ENCODE results near the gene CHPF2. TPM values are rescaled to one million over a fixed set of nuclear protein-coding genes. Genes with fewer than 3 reads are reported as not detected.
A peak's percentile ranks its signal among the peaks of the same experiment; 100 is the strongest.

CHPF2 gene
- total RNA-seq, 3 donors from 2014 or later = 51.6 to 66.3 (median 51.8) TPM

DNA sequence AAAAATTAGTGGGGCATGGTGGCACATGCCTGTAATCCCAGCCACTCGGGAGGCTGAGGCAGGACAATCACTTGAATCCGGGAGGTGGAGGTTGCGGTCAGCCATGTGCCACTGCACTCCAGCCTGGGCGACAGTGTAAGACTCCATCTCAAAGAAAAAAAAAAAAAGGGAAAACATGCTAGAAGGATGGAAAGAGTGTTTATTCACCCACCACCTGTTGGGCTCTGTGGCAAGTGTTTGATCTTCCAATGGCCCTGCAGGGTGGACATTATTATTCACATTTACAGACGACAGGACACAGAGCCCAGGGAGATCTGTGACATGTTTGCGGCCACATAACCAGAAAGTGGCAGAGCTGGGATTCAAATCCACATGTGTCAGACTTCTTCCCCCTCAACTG is 49.4 kb downstream of the CHPF2 start:
- no peak for ATAC-seq

DNA sequence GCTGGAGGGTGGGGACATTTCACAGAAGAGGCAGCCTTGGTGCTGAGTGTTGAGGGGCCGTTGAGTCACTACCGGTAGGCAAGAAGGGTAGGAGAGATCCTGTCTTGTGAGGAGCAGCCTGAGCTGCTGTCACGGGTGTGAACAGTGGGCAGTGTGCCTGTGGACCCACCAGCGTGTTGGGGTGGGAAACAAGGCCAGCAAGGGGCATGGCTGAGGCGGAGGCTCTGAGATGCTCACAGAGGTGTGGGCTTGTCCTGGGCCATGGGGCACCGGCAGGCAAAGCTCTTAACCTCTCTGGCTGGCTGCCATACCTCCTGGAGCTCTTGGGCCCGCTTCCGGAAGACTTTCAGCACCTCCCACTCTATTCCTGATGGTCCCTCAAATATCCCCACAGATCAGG is 49.8 kb downstream of the CHPF2 start:
- H3K4me3 Mint-ChIP-seq = no peak overlapping the region
- DNase-seq (no peak), ATAC-seq (no peak)
- peaks cover 14% of the 10 kb centered on the region for H3K27me3 Mint-ChIP-seq (ENCODE audit: low read depth)
- peaks cover 5% of the 10 kb centered on the region for H3K4me1 Mint-ChIP-seq (ENCODE audit: low read depth)
- no peaks in the 10 kb centered on the region for H3K9me3 Mint-ChIP-seq
- H3K36me3 Mint-ChIP-seq (ENCODE audit: insufficient read depth) = no peaks in the 10 kb centered on the region

More for the DNA sequence above, 49.4 kb downstream of the CHPF2 start:
- Mint-ChIP-seq H3K36me3 (ENCODE audit: insufficient read depth) (no peaks in the 10 kb centered on the region), H3K4me1 (ENCODE audit: low read depth) (peaks cover 6% of the 10 kb centered on the region), H3K27me3 (ENCODE audit: low read depth) (peaks cover 14% of the 10 kb centered on the region), H3K9me3 (no peaks in the 10 kb centered on the region), H3K4me3 (no peak overlapping the region)
- no peak for DNase-seq

DNA sequence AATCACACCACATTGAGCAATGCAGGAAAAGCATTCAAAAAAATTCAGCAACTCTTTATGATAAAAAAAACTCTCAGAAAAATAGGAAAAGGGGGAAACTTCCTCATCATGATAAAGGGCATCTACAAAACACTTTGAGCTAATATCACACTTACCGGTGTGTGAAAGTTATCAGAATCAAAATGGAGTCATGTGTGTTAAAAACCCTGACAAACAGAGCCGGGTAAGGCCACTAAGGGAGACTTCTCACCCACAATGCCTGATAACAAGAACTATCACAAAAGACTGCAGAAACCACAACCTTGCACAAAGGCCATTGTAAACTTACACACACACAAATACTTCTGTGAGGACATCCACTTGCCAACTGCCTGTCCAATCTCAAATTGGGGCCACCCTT is 51.0 kb downstream of the CHPF2 start:
- DNase-seq = no peak
- H3K4me1 Mint-ChIP-seq (ENCODE audit: low read depth) = no peaks in the 10 kb centered on the region
- no peaks in the 10 kb centered on the region for H3K36me3 Mint-ChIP-seq (ENCODE audit: insufficient read depth)
- ATAC-seq = no peak
- H3K4me3 Mint-ChIP-seq = no peak overlapping the region
- H3K27me3 Mint-ChIP-seq (ENCODE audit: low read depth) = peaks cover 14% of the 10 kb centered on the region
- no peaks in the 10 kb centered on the region for H3K9me3 Mint-ChIP-seq

DNA sequence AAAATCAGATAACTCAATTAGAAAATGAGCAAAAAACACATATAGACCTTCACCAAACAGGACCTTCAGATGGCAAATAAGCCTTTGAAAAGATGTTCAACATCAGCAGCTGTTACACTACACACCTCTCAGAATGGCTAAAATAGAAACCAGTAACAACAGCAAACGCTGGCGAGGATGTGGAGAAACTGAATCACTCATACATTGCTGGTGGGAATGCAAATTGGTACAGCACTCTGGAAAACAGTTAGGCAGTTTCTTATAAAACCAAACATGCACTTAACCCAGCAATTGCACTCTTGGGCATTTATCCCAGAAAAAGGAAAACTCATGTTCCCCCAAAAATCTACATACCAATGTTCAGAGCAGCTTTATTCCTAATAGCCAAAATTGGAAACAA is 53.9 kb downstream of the CHPF2 start:
- ATAC-seq (peak in 1 of 2 donors; percentile 25), DNase-seq (no peak)
- peaks cover 7% of the 10 kb centered on the region for H3K27me3 Mint-ChIP-seq (ENCODE audit: low read depth)
- H3K4me1 Mint-ChIP-seq (ENCODE audit: low read depth) = no peaks in the 10 kb centered on the region
- H3K36me3 Mint-ChIP-seq (ENCODE audit: insufficient read depth) = no peaks in the 10 kb centered on the region
- H3K9me3 Mint-ChIP-seq = no peaks in the 10 kb centered on the region
- no peak overlapping the region for H3K4me3 Mint-ChIP-seq

Other genes starting within 250 kb of the CHPF2 start
- 1 to 10 TPM; 5.3 to 9.2 (median 8.2) TPM for gene NOS3, start 241.5 kb upstream of the CHPF2 start, total RNA-seq
- gene ATG9B, start 208.0 kb upstream of the CHPF2 start, total RNA-seq = 1 to 10 TPM; 5.8 to 7.3 (median 6.7) TPM
- gene ABCB8, start 204.0 kb upstream of the CHPF2 start, total RNA-seq = 10 to 100 TPM; 48.1 to 54.6 (median 48.5) TPM
- gene ASIC3, start 184.0 kb upstream of the CHPF2 start, total RNA-seq = 1 to 10 TPM; 2.4 to 3.4 (median 3.3) TPM
- 10 to 100 TPM; 14.1 to 15.0 (median 14.3) TPM for gene CDK5, start 174.6 kb upstream of the CHPF2 start, total RNA-seq
- 100 to 1,000 TPM; 107 to 125 (median 111) TPM for gene SLC4A2, start 172.9 kb upstream of the CHPF2 start, total RNA-seq
- 100 to 1,000 TPM in 2 of 3 donors, 10 to 100 TPM in 1; 96.5 to 111 (median 104) TPM for gene FASTK, start 151.7 kb upstream of the CHPF2 start, total RNA-seq
- 10 to 100 TPM; 70.3 to 85.3 (median 71.8) TPM for gene TMUB1, start 149.0 kb upstream of the CHPF2 start, total RNA-seq
- gene AGAP3, start 146.0 kb upstream of the CHPF2 start, total RNA-seq = 10 to 100 TPM; 29.7 to 46.3 (median 35.1) TPM
- gene GBX1, start 64.8 kb upstream of the CHPF2 start, total RNA-seq = not detected
- not detected for gene ASB10, start 45.2 kb upstream of the CHPF2 start, total RNA-seq
- gene H2BK1, start 22.0 kb upstream of the CHPF2 start, total RNA-seq = not detected
- gene ABCF2, start 5.3 kb upstream of the CHPF2 start, total RNA-seq = 100 to 1,000 TPM; 144 to 151 (median 146) TPM
- 1 to 10 TPM; 1.7 to 2.5 (median 2.0) TPM for gene SMARCD3, start 16.2 kb downstream of the CHPF2 start, total RNA-seq
- gene NUB1, start 109.3 kb downstream of the CHPF2 start, total RNA-seq = 10 to 100 TPM; 25.9 to 26.9 (median 26.5) TPM
- under 1 TPM; 0.27 to 0.46 (median 0.37) TPM for gene WDR86, start 177.6 kb downstream of the CHPF2 start, total RNA-seq
- gene CRYGN, start 207.7 kb downstream of the CHPF2 start, total RNA-seq = not detected

Data from activated T-cell treated with anti-CD3 and anti-CD28 coated beads, Interleukin-2, amount 50 U/mL, for 4 hours (primary cell).